HepG2 (cell line): Measurements from ENCODE around the gene RIT2.

Source experiments
- EZH2 ChIP-seq: conservative IDR thresholded peaks from 2 replicates; pipeline ENCODE4 v1.6.1; 2012; ENCODE audit warnings: mild to moderate bottlenecking, low read depth, low read length, moderate library complexity
- MAX ChIP-seq: IDR thresholded peaks from 2 replicates; pipeline ENCODE4 v1.6.1; 2012; ENCODE audit warnings: inconsistent platforms
- MYC ChIP-seq: sonication (generic); formaldehyde crosslinking; IDR thresholded peaks from 2 replicates; pipeline ENCODE4 v1.9.0; 2021; ENCODE audit warnings: missing genetic modification reagents, borderline replicate concordance
- TBP ChIP-seq: sonication (generic); formaldehyde crosslinking; IDR thresholded peaks from 2 replicates; pipeline ENCODE4 v1.5.0; 2020; ENCODE audit warnings: missing genetic modification reagents
- TBX2 ChIP-seq: sonication (generic); formaldehyde crosslinking; IDR thresholded peaks from 2 replicates; pipeline ENCODE4 v1.5.0; 2020; ENCODE audit warnings: missing genetic modification reagents, mild to moderate bottlenecking, borderline replicate concordance
- TF ChIP-seq, protein P1 (sequence below): sonication (generic); formaldehyde crosslinking; IDR thresholded peaks from 2 replicates; pipeline ENCODE4 v1.5.0; 2020; ENCODE audit warnings: mild to moderate bottlenecking, missing genetic modification reagents, moderate library complexity

DNA sequence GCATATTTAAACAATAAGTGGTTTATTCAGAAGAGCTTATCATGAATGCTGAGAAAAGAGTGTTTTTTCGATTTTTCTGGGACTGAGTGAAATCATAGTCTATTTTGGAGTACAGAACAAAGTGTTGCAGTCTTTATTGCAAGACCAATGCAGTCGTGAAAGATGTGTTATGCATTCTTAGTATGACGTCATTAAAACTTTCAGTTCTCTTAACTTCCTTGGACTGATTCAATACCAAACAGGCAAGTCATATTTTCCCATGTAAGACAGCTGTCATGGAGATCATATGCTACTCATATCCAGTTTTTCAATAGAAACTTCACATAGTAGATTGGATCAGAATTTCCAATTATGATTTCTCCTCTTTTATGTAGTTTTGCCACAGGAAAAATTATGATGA, 92.6 kb downstream of the RIT2 start:
- TF ChIP-seq MYC (no peak), TBP (CRISPR knock-in tag) (no peak), EZH2 (no peak), MAX (no peak), TBX2 (no peak)
- TF ChIP-seq, protein P1, sequence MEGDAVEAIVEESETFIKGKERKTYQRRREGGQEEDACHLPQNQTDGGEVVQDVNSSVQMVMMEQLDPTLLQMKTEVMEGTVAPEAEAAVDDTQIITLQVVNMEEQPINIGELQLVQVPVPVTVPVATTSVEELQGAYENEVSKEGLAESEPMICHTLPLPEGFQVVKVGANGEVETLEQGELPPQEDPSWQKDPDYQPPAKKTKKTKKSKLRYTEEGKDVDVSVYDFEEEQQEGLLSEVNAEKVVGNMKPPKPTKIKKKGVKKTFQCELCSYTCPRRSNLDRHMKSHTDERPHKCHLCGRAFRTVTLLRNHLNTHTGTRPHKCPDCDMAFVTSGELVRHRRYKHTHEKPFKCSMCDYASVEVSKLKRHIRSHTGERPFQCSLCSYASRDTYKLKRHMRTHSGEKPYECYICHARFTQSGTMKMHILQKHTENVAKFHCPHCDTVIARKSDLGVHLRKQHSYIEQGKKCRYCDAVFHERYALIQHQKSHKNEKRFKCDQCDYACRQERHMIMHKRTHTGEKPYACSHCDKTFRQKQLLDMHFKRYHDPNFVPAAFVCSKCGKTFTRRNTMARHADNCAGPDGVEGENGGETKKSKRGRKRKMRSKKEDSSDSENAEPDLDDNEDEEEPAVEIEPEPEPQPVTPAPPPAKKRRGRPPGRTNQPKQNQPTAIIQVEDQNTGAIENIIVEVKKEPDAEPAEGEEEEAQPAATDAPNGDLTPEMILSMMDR: no peak
